Measurements from ENCODE around the gene USP5. TPM values are rescaled to one million over a fixed set of nuclear protein-coding genes. Genes with fewer than 3 reads are reported as not detected.
A peak's percentile ranks its signal among the peaks of the same experiment; 100 is the strongest.

Gene USP5
- total RNA-seq, 1 donor from 2014 or later = 110 TPM

- H3K27ac Mint-ChIP-seq = no peak overlapping the region
- ChIA-PET CTCF (interaction anchor here (2.5 to 4.0 kb wide), 3 partner anchors 15 to 22 kb away, joined by 12 to 34 read pairs (median 22); partner anchors contain the start of genes SPSB2 and TPI1), POLR2A (interaction anchor here (0.9 to 7.5 kb wide), 20 partner anchors 8 to 400 kb away, joined by 3 to 190 read pairs (median 9); partner anchors contain the start of genes C12orf57, COPS7A, GAPDH and GNB3)
- H3K27me3 Mint-ChIP-seq = no peaks in the 10 kb centered on the region
- no peaks in the 10 kb centered on the region for H3K9me3 Mint-ChIP-seq
- intact Hi-C loops (cut with micrococcal nuclease) = loop anchor here (1.0 to 5.0 kb wide), 9 partner anchors 22 to 1232 kb away; partner anchors contain the start of genes C1RL, CHD4, LPAR5 and LPCAT3
- peak overlapping the region; percentile 100 for H3K4me3 Mint-ChIP-seq
- no peak for DNase-seq
- TF ChIP-seq CTCF (IDR thresholded peaks at IDR 0.05) = no peak
- peaks cover 17% of the 10 kb centered on the region for H3K36me3 Mint-ChIP-seq (ENCODE audit: low read depth)
- ATAC-seq (ENCODE audit: low read depth) = no peak
- peaks cover 30% of the 10 kb centered on the region for H3K4me1 Mint-ChIP-seq
Measured at GRCh38 chr12:6850796-6851152, 1.2 kb upstream of the USP5 start.

GRCh38 chr12:6851153-6851920, 613 bp upstream of the USP5 start, which contains the start of gene CDCA3:
Gene CDCA3 (minus strand): TSS chr12:6851286. CDS start chr12:6850952, 334 bp downstream.
- peaks cover 30% of the 10 kb centered on the region for H3K4me1 Mint-ChIP-seq
- H3K9me3 Mint-ChIP-seq = no peaks in the 10 kb centered on the region
- intact Hi-C loops (cut with micrococcal nuclease) = loop anchor here (1.0 to 5.0 kb wide), 9 partner anchors 23 to 1231 kb away; partner anchors contain the start of genes C1RL, CHD4, LPAR5 and LPCAT3
- CTCF ChIA-PET = interaction anchor here (0.8 to 4.0 kb wide), 6 partner anchors 16 to 281 kb away, joined by 3 to 34 read pairs (median 9); partner anchors contain the start of genes MLF2, SPSB2 and TPI1
- DNase-seq (peak; percentile 76), ATAC-seq (ENCODE audit: low read depth) (peak; percentile 51)
- peak within 1 kb of the TSS; percentile 100 for H3K4me3 Mint-ChIP-seq
- no peaks in the 10 kb centered on the region for H3K27me3 Mint-ChIP-seq
- TF ChIP-seq CTCF (IDR thresholded peaks at IDR 0.05) = no peak
- peak within 1 kb of the TSS; percentile 99 for H3K27ac Mint-ChIP-seq
- POLR2A ChIA-PET = interaction anchor here (0.5 to 7.5 kb wide), 33 partner anchors 9 to 994 kb away, joined by 3 to 190 read pairs (median 6); partner anchors contain the start of genes C12orf57, C1RL, COPS7A and GAPDH
- H3K36me3 Mint-ChIP-seq (ENCODE audit: low read depth) = peaks cover 22% of the 10 kb centered on the region

- peak overlapping the region; percentile 99 for H3K27ac Mint-ChIP-seq
- no peaks in the 10 kb centered on the region for H3K27me3 Mint-ChIP-seq
- ChIA-PET CTCF (interaction anchor here (1.7 to 4.0 kb wide), 4 partner anchors 15 to 38 kb away, joined by 8 to 34 read pairs (median 17); partner anchors contain the start of genes SPSB2 and TPI1), POLR2A (interaction anchor here (0.6 to 7.5 kb wide), 26 partner anchors 9 to 402 kb away, joined by 3 to 190 read pairs (median 9); partner anchors contain the start of genes C12orf57, C1RL, COPS7A and GAPDH)
- H3K4me3 Mint-ChIP-seq = peak overlapping the region; percentile 100
- no peak for TF ChIP-seq CTCF (IDR thresholded peaks at IDR 0.05)
- H3K36me3 Mint-ChIP-seq (ENCODE audit: low read depth) = peaks cover 35% of the 10 kb centered on the region
- peaks cover 30% of the 10 kb centered on the region for H3K4me1 Mint-ChIP-seq
- intact Hi-C loops (cut with micrococcal nuclease) = loop anchor here (1.0 to 5.0 kb wide), 15 partner anchors 14 to 1229 kb away; partner anchors contain the start of genes C1RL, COPS7A, EMG1 and ING4
- H3K9me3 Mint-ChIP-seq = no peaks in the 10 kb centered on the region
- ATAC-seq (ENCODE audit: low read depth) (no peak), DNase-seq (no peak)
Measured at GRCh38 chr12:6852651-6853354, 853 bp downstream of the USP5 start.

GRCh38 chr12:6853626-6854025, 1.7 kb downstream of the USP5 start:
- no peak for ATAC-seq (ENCODE audit: low read depth)
- intact Hi-C loops (cut with micrococcal nuclease) = loop anchor here (5.0 kb wide), 5 partner anchors 216 to 1229 kb away; partner anchors contain the start of genes C1RL, LPAR5, NECAP1 and NOP2
- Mint-ChIP-seq H3K36me3 (ENCODE audit: low read depth) (peaks cover 43% of the 10 kb centered on the region), H3K9me3 (no peaks in the 10 kb centered on the region), H3K4me3 (peak overlapping the region; percentile 100), H3K4me1 (peaks cover 26% of the 10 kb centered on the region), H3K27me3 (no peaks in the 10 kb centered on the region), H3K27ac (peak overlapping the region; percentile 99)
- CTCF ChIA-PET = interaction anchor here (1.7 to 4.0 kb wide), 3 partner anchors 15 to 37 kb away, joined by 8 to 34 read pairs (median 12); partner anchors contain the start of gene TPI1
- DNase-seq = no peak
- no peak for TF ChIP-seq CTCF (IDR thresholded peaks at IDR 0.05)
- POLR2A ChIA-PET = interaction anchor here (3.0 to 7.5 kb wide), 4 partner anchors 16 to 164 kb away, joined by 37 to 190 read pairs (median 52); partner anchors contain the start of genes C12orf57, MLF2, RNU7-1 and SPSB2

All from activated B cell treated with CpG ODN at 0.5 μM for 24 hours (primary cell).